Measurements from ENCODE around the gene PMM1. TPM values are rescaled to one million over a fixed set of nuclear protein-coding genes. Genes with fewer than 3 reads are reported as not detected.

The PMM1 gene
- total and polyA plus RNA-seq, 8 donors = 15.2 to 131 (median 56.5) TPM

- DNase-seq = no peak
- Histone ChIP-seq H3K9me3 (no peaks in the 10 kb centered on the region), H3K27ac (peak overlapping the region in 3 of 5 donors; percentile 29 to 62 (median 41)), H3K4me3 (no peak overlapping the region), H3K27me3 (no peaks in the 10 kb centered on the region), H3K4me1 (peaks cover 11 to 61% (median 35%) of the 10 kb centered on the region in 4 donors), H3K36me3 (peaks cover 7 to 57% (median 39%) of the 10 kb centered on the region in 4 donors)
- intact Hi-C loops (cut with DNase I; ENCODE audit: low total_unique reads) = loop anchor here (10.0 kb wide), 1 partner anchor 55 kb away; no protein-coding TSS in a partner anchor
- TF ChIP-seq EP300 (IDR thresholded peaks at IDR 0.05) = no peak
- no peak for TF ChIP-seq POLR2A (IDR thresholded peaks at IDR 0.05)
- no peak for TF ChIP-seq POLR2AphosphoS5 (IDR thresholded peaks at IDR 0.05)
- TF ChIP-seq CTCF (IDR thresholded peaks at IDR 0.05) = no peak
- WGBS, 5 donors = 86 to 90% (median 88%) methylated on average over 3 of the region's 3 CpGs
Measured at GRCh38 chr22:41540006-41540315, 49.7 kb downstream of the PMM1 start.

- no peak for DNase-seq
Measured at GRCh38 chr22:41539146-41540005, 50.3 kb downstream of the PMM1 start.

GRCh38 chr22:41538583-41538982, 51.1 kb downstream of the PMM1 start:
- H3K36me3 ChIP-seq = peaks cover 7 to 68% (median 50%) of the 10 kb centered on the region in 4 donors
- TF ChIP-seq POLR2AphosphoS5 (IDR thresholded peaks at IDR 0.05) = peak in 1 of 3 donors; percentile 35
- no peak for TF ChIP-seq POLR2A (IDR thresholded peaks at IDR 0.05)
- TF ChIP-seq EP300 (IDR thresholded peaks at IDR 0.05) = no peak
- no peak for TF ChIP-seq CTCF (IDR thresholded peaks at IDR 0.05)
- H3K4me1 ChIP-seq = peaks cover 11 to 58% (median 25%) of the 10 kb centered on the region in 4 donors
- no peak for DNase-seq
- intact Hi-C loops (cut with DNase I; ENCODE audit: low total_unique reads) = no loop called here
- no peak overlapping the region for H3K4me3 ChIP-seq
- H3K9me3 ChIP-seq = no peaks in the 10 kb centered on the region
- 76 to 93% (median 78%) methylated on average over 8 of the region's 8 CpGs for WGBS, 5 donors
- H3K27me3 ChIP-seq = no peaks in the 10 kb centered on the region
- H3K27ac ChIP-seq = peak overlapping the region in 4 of 5 donors; percentile 6 to 62 (median 33)

More at GRCh38 chr22:41539146-41540005, 50.3 kb downstream of the PMM1 start:
- H3K27me3 ChIP-seq = no peaks in the 10 kb centered on the region
- H3K27ac ChIP-seq = peak overlapping the region in 3 of 5 donors; percentile 29 to 62 (median 41)
- peaks cover 7 to 63% (median 45%) of the 10 kb centered on the region in 4 donors for H3K36me3 ChIP-seq
- intact Hi-C loops (cut with DNase I; ENCODE audit: low total_unique reads) = loop anchor here (10.0 kb wide), 1 partner anchor 55 kb away; no protein-coding TSS in a partner anchor
- no peak overlapping the region for H3K4me3 ChIP-seq
- no peaks in the 10 kb centered on the region for H3K9me3 ChIP-seq
- H3K4me1 ChIP-seq = peaks cover 11 to 57% (median 30%) of the 10 kb centered on the region in 4 donors
- TF ChIP-seq POLR2A (IDR thresholded peaks at IDR 0.05) (no peak), POLR2AphosphoS5 (IDR thresholded peaks at IDR 0.05) (no peak), EP300 (IDR thresholded peaks at IDR 0.05) (no peak), CTCF (IDR thresholded peaks at IDR 0.05) (no peak)
- 62 to 73% (median 67%) methylated on average over 13 of the region's 13 CpGs for WGBS, 5 donors

- no peak for DNase-seq
- Histone ChIP-seq H3K27me3 (no peaks in the 10 kb centered on the region), H3K36me3 (peaks cover 10 to 75% (median 56%) of the 10 kb centered on the region in 4 donors), H3K4me3 (no peak overlapping the region), H3K9me3 (no peaks in the 10 kb centered on the region), H3K4me1 (peaks cover 0 to 52% (median 15%) of the 10 kb centered on the region in 4 donors), H3K27ac (no peak overlapping the region)
- 77 to 86% (median 81%) methylated on average over 3 of the region's 3 CpGs for WGBS, 5 donors
- TF ChIP-seq POLR2A (IDR thresholded peaks at IDR 0.05) = no peak
- no peak for TF ChIP-seq POLR2AphosphoS5 (IDR thresholded peaks at IDR 0.05)
- TF ChIP-seq EP300 (IDR thresholded peaks at IDR 0.05) = no peak
- no peak for TF ChIP-seq CTCF (IDR thresholded peaks at IDR 0.05)
- intact Hi-C loops (cut with DNase I; ENCODE audit: low total_unique reads) = no loop called here
Measured at GRCh38 chr22:41537203-41537602, 52.4 kb downstream of the PMM1 start.

Data from stomach (tissue), 9 donors.